Kidney tubule cell (primary cell): Measurements from ENCODE around the gene CTTN.

ENCODE experiments used
- DNase-seq: peaks from one replicate; pipeline ENCODE4 v3.0.0-alpha.2; 2018; ENCODE audit warnings: low spot score

Gene CTTN

GRCh38 chr11:70397983-70398833 lies at the start of gene CTTN:
Gene CTTN, plus strand, starts transcription at chr11:70398529. Its CDS starts 8,769 bp downstream, at chr11:70407298.
- peak; percentile 84 for DNase-seq

GRCh38 chr11:70348608-70349007 lies 49.7 kb upstream of the CTTN start:
- no peak for DNase-seq

- DNase-seq: no peak
Observed at GRCh38 chr11:70351646-70352045, 46.7 kb upstream of the CTTN start.

GRCh38 chr11:70352100-70352499 lies 46.2 kb upstream of the CTTN start:
- no peak for DNase-seq

GRCh38 chr11:70352601-70353000 lies 45.7 kb upstream of the CTTN start:
- DNase-seq: no peak

GRCh38 chr11:70353329-70353728 lies 45.0 kb upstream of the CTTN start:
- DNase-seq: no peak

- no peak for DNase-seq
Observed at GRCh38 chr11:70353900-70354568, 44.3 kb upstream of the CTTN start.

- no peak for DNase-seq
Observed at GRCh38 chr11:70354629-70355028, 43.7 kb upstream of the CTTN start.

GRCh38 chr11:70358753-70359152 lies 39.6 kb upstream of the CTTN start:
- DNase-seq: no peak

- no peak for DNase-seq
Observed at GRCh38 chr11:70359451-70360205, 38.7 kb upstream of the CTTN start.

GRCh38 chr11:70360211-70360610 lies 38.1 kb upstream of the CTTN start:
- no peak for DNase-seq

- no peak for DNase-seq
Observed at GRCh38 chr11:70364178-70364577, 34.2 kb upstream of the CTTN start.

GRCh38 chr11:70364745-70365543 lies 33.4 kb upstream of the CTTN start:
- DNase-seq: no peak

GRCh38 chr11:70365544-70365927 lies 32.8 kb upstream of the CTTN start:
- DNase-seq: no peak

GRCh38 chr11:70367071-70367470 lies 31.3 kb upstream of the CTTN start:
- DNase-seq: no peak

- DNase-seq: no peak
Observed at GRCh38 chr11:70368961-70369360, 29.4 kb upstream of the CTTN start.

- DNase-seq: peak; percentile 4
Observed at GRCh38 chr11:70371241-70371640, 27.1 kb upstream of the CTTN start.

GRCh38 chr11:70372076-70372475 lies 26.3 kb upstream of the CTTN start:
- no peak for DNase-seq

- DNase-seq: no peak
Observed at GRCh38 chr11:70376621-70377020, 21.7 kb upstream of the CTTN start.

GRCh38 chr11:70377645-70378044 lies 20.7 kb upstream of the CTTN start:
- no peak for DNase-seq

GRCh38 chr11:70378506-70379134 lies 19.7 kb upstream of the CTTN start:
- DNase-seq: no peak
